B cell (primary cell): ENCODE measurements around the gene GMEB2. TPM values are rescaled to one million over a fixed set of nuclear protein-coding genes. Genes with fewer than 3 reads are reported as not detected.

Source experiments
- ATAC-seq: fragments of 200-7000 bp; cut with Tn5 transposase; one replicate; pipeline ENCODE4 v1.10.0; 2021; ENCODE audit warnings: low read depth, mild to moderate bottlenecking, moderate number of reproducible peaks, moderate library complexity
- CTCF ChIA-PET: fragments of 350-600 bp; sonication (Branson Sonifier 250); formaldehyde crosslinking; loops from one replicate; lab custom pipeline; 2021; ENCODE audit warnings: antibody characterized with exemption, inconsistent platforms; lab: Charles Lee
- POLR2A ChIA-PET: fragments of 350-600 bp; sonication (Branson Sonifier 250); formaldehyde crosslinking; loops from one replicate; lab custom pipeline; 2021; ENCODE audit warnings: antibody characterized with exemption; lab: Charles Lee
- DNase-seq: peaks from one replicate; pipeline ENCODE4 v3.0.0; 2013
- H2AFZ ChIP-seq: 2 replicates; pipeline ENCODE4 v1.6.1; 2012; ENCODE audit warnings: mild to moderate bottlenecking, low read depth, low read length; ENCODE audit not compliant: insufficient read depth, poor library complexity, severe bottlenecking
- H3K27ac ChIP-seq, 2 donors: 1 replicate in 1 of 2; 2 replicates in 1 of 2; pipeline ENCODE4 v1.5.1; 2012 to 2013; ENCODE audit warnings: low read length in 2 of 2, mild to moderate bottlenecking in 2 of 2, moderate library complexity in 1 of 2
- H3K27me3 ChIP-seq, 4 experiments: fragments of 200-600 bp in 1 of 4; sonication (generic) in 1 of 4; replicated peaks in 1 of 4; 1 replicate in 2 of 4; 2 replicates in 2 of 4; pipeline versions ENCODE4 v1.6.1 to v1.7.0; 2013 to 2016; ENCODE audit warnings: low read length in 3 of 4, mild to moderate bottlenecking in 2 of 4, mixed read lengths in 1 of 4, moderate library complexity in 1 of 4; ENCODE audit not compliant: insufficient read depth in 4 of 4, control insufficient read depth in 3 of 4; ENCODE audit errors: control extremely low read depth in 1 of 4
- H3K36me3 ChIP-seq, 2 experiments: replicated peaks in 1 of 2; 1 replicate in 1 of 2; 2 replicates in 1 of 2; pipeline versions ENCODE4 v1.6.1 to v1.7.1; 2013; ENCODE audit warnings: low read length in 1 of 2; ENCODE audit not compliant: insufficient read depth in 2 of 2, control insufficient read depth in 1 of 2; ENCODE audit errors: control extremely low read depth in 1 of 2, extremely low read depth in 1 of 2
- H3K4me1 ChIP-seq, 2 donors: fragments of 200-600 bp in 1 of 2; sonication (generic) in 1 of 2; 1 replicate in 1 of 2; 2 replicates in 1 of 2; pipeline versions ENCODE4 v1.5.1 to v1.6.1; 2013 to 2017; ENCODE audit warnings: low read length in 2 of 2; ENCODE audit not compliant: control insufficient read depth in 2 of 2, insufficient read depth in 2 of 2
- H3K4me2 ChIP-seq: replicated peaks from 2 replicates; pipeline ENCODE3; 2012; ENCODE audit warnings: mild to moderate bottlenecking, low read depth, low read length; ENCODE audit not compliant: poor library complexity, severe bottlenecking
- H3K4me3 ChIP-seq, 5 experiments: fragments of 200-600 bp in 1 of 5; sonication (generic) in 1 of 5; 1 replicate in 3 of 5; 2 replicates in 2 of 5; pipeline versions ENCODE4 v1.5.1 to v1.7.0; 2011 to 2016; ENCODE audit warnings: low read length in 4 of 5, mild to moderate bottlenecking in 4 of 5, low read depth in 2 of 5, control low read depth in 1 of 5, moderate library complexity in 1 of 5; ENCODE audit not compliant: insufficient read depth in 1 of 5; ENCODE audit errors: control extremely low read depth in 1 of 5, extremely low read depth in 1 of 5
- H3K79me2 ChIP-seq: fragments of 200-600 bp; sonication (generic); one replicate; pipeline ENCODE4 v1.6.0; 2016; ENCODE audit warnings: low read length; ENCODE audit not compliant: control insufficient read depth, insufficient read depth
- H3K9ac ChIP-seq: fragments of 200-600 bp; sonication (generic); 2 replicates; pipeline ENCODE4 v1.6.1; 2017; ENCODE audit warnings: mild to moderate bottlenecking, low read length, moderate library complexity
- H3K9me3 ChIP-seq, 3 donors: one replicate each; pipeline versions ENCODE4 v1.6.1 to v1.7.1; 2013; ENCODE audit warnings: low read length in 2 of 3; ENCODE audit not compliant: control insufficient read depth in 2 of 3, insufficient read depth in 1 of 3; ENCODE audit errors: control extremely low read depth in 1 of 3
- H4K20me1 ChIP-seq: 2 replicates; pipeline ENCODE4 v1.6.0; 2012; ENCODE audit warnings: mild to moderate bottlenecking, low read length; ENCODE audit not compliant: insufficient read depth, control insufficient read depth, poor library complexity, severe bottlenecking
- H3K27ac Mint-ChIP-seq: one replicate; pipeline ENCODE4 v1.8.0; 2021; ENCODE audit warnings: mixed read lengths
- H3K27me3 Mint-ChIP-seq: one replicate; pipeline ENCODE4 v1.8.0; 2021; ENCODE audit warnings: mixed read lengths
- H3K4me1 Mint-ChIP-seq: one replicate; pipeline ENCODE4 v1.8.0; 2021; ENCODE audit warnings: mixed read lengths
- H3K4me3 Mint-ChIP-seq: one replicate; pipeline ENCODE4 v1.8.0; 2021; ENCODE audit warnings: mixed read lengths
- H3K9me3 Mint-ChIP-seq: one replicate; pipeline ENCODE4 v1.8.0; 2022; ENCODE audit warnings: mixed read lengths; ENCODE audit not compliant: insufficient read depth
- CTCF ChIP-seq: fragments of 200-600 bp; IDR thresholded peaks from one replicate; pipeline ENCODE4 v1.8.0; 2022; ENCODE audit warnings: antibody characterized with exemption, mild to moderate bottlenecking
- EZH2 ChIP-seq: IDR thresholded peaks from 2 replicates; pipeline ENCODE4 v1.6.1; 2012; ENCODE audit warnings: borderline replicate concordance, low read depth, mild to moderate bottlenecking, moderate library complexity, low read length; ENCODE audit not compliant: insufficient read depth, poor library complexity, severe bottlenecking
- WGBS: methylation state at CpG from one replicate; pipeline ENCODE4 v1.1.5; 2013; ENCODE audit warnings: missing lambda C conversion rate; ENCODE audit not compliant: insufficient coverage; 5-methylcytosine and 5-hydroxymethylcytosine counted together
- intact Hi-C: fragments of 100-400 bp; cut with micrococcal nuclease; formaldehyde crosslinking; loops from one replicate; pipeline ENCODE4 v1.10.0; 2022
- polyA plus RNA-seq: library from polyadenylated mRNA; depleted of rRNA; stranded (reverse); fragments of >200 nt; gene quantifications from 2 replicates; pipeline ENCODE4 v1.2.3, GENCODE V29; 2012
- total RNA-seq, 2 donors: library from RNA; stranded (reverse); fragments of 120-200 nt in 1 of 2; gene quantifications; 1 replicate in 1 of 2; 2 replicates in 1 of 2; pipeline versions ENCODE4 v1.2.3 to v1.2.4, GENCODE V29; 2013 to 2022

GMEB2 gene
- total and polyA plus RNA-seq, 2 donors (not counting 1 experiment from before 2014, with no cell fraction given), result 17.7 to 24.5 TPM

- Histone ChIP-seq H2AFZ (no peak overlapping the region), H3K9ac (peak overlapping the region; percentile 42), H3K9me3 (peaks cover 0 to 11% (median 0%) of the 10 kb centered on the region in 3 donors), H3K4me1 (peaks cover 38 to 57% of the 10 kb centered on the region in 2 donors), H3K79me2 (no peaks in the 10 kb centered on the region), H3K27ac (peak overlapping the region; percentile 79 to 84), H3K36me3 (no peaks in the 10 kb centered on the region), H4K20me1 (peaks cover 7% of the 10 kb centered on the region), H3K4me2 (peak overlapping the region; percentile 92), H3K4me3 (peak overlapping the region in 4 of 5 experiments; percentile 16 to 63 (median 27)), H3K27me3 (peaks cover 0 to 5% (median 1%) of the 10 kb centered on the region in 4 experiments)
- intact Hi-C loops, result loop anchor here (1.0 to 2.0 kb wide), 6 partner anchors 10 to 312 kb away; partner anchors contain the start of gene PPDPF
- ChIA-PET CTCF (interaction anchor here (1.0 to 2.4 kb wide), 5 partner anchors 10 to 56 kb away, joined by 3 to 12 read pairs (median 7); partner anchors contain the start of gene PTK6), POLR2A (interaction anchor here (0.6 to 2.3 kb wide), 14 partner anchors 10 to 593 kb away, joined by 3 to 9 read pairs (median 6); partner anchors contain the start of genes GMEB2, HELZ2, PPDPF and PTK6)
- no peak for TF ChIP-seq CTCF
- no peak for TF ChIP-seq EZH2
- DNase-seq, result peak; percentile 90
- Mint-ChIP-seq H3K27ac (peak overlapping the region; percentile 89), H3K27me3 (no peaks in the 10 kb centered on the region), H3K4me1 (peaks cover 55% of the 10 kb centered on the region), H3K4me3 (peak overlapping the region; percentile 86), H3K9me3 (no peaks in the 10 kb centered on the region)
- 19% methylated on average over 6 of the region's 15 CpGs for WGBS
- ATAC-seq, result peak; percentile 37
Measured at GRCh38 chr20:63552481-63553249, 74.2 kb downstream of the GMEB2 start.

GRCh38 chr20:63551068-63551467 is 75.8 kb downstream of the GMEB2 start:
- peaks cover 7% of the 10 kb centered on the region for H4K20me1 ChIP-seq
- Mint-ChIP-seq H3K27me3 (no peaks in the 10 kb centered on the region), H3K9me3 (no peaks in the 10 kb centered on the region), H3K4me3 (no peak overlapping the region), H3K27ac (peak overlapping the region; percentile 27), H3K4me1 (peaks cover 59% of the 10 kb centered on the region)
- H3K27me3 ChIP-seq, result peaks cover 0 to 8% (median 1%) of the 10 kb centered on the region in 4 experiments
- intact Hi-C loops, result no loop called here
- H3K4me1 ChIP-seq, result peaks cover 42 to 68% of the 10 kb centered on the region in 2 donors
- H3K9me3 ChIP-seq, result peaks cover 0 to 11% (median 0%) of the 10 kb centered on the region in 3 donors
- H3K36me3 ChIP-seq, result no peaks in the 10 kb centered on the region
- WGBS, result 88% methylated on average over 9 of the region's 9 CpGs
- H3K79me2 ChIP-seq, result no peaks in the 10 kb centered on the region
- ChIA-PET POLR2A (no interaction called here), CTCF (interaction anchor here (1.8 to 2.4 kb wide), 2 partner anchors 8 to 90 kb away, joined by 7 to 10 read pairs; no protein-coding TSS in a partner anchor)
- no peak for DNase-seq
- H3K4me3 ChIP-seq, result no peak overlapping the region
- H3K4me2 ChIP-seq, result no peak overlapping the region
- TF ChIP-seq EZH2 (no peak), CTCF (no peak)
- no peak overlapping the region for H3K27ac ChIP-seq
- no peak for ATAC-seq
- no peak overlapping the region for H3K9ac ChIP-seq
- no peak overlapping the region for H2AFZ ChIP-seq
